ENCODE results near the gene VWA1. TPM values are rescaled to one million over a fixed set of nuclear protein-coding genes. Genes with fewer than 3 reads are reported as not detected.

VWA1 gene
- total and polyA plus RNA-seq, 2 experiments from 2014 or later, result 7.2 to 31.5 TPM

DNA sequence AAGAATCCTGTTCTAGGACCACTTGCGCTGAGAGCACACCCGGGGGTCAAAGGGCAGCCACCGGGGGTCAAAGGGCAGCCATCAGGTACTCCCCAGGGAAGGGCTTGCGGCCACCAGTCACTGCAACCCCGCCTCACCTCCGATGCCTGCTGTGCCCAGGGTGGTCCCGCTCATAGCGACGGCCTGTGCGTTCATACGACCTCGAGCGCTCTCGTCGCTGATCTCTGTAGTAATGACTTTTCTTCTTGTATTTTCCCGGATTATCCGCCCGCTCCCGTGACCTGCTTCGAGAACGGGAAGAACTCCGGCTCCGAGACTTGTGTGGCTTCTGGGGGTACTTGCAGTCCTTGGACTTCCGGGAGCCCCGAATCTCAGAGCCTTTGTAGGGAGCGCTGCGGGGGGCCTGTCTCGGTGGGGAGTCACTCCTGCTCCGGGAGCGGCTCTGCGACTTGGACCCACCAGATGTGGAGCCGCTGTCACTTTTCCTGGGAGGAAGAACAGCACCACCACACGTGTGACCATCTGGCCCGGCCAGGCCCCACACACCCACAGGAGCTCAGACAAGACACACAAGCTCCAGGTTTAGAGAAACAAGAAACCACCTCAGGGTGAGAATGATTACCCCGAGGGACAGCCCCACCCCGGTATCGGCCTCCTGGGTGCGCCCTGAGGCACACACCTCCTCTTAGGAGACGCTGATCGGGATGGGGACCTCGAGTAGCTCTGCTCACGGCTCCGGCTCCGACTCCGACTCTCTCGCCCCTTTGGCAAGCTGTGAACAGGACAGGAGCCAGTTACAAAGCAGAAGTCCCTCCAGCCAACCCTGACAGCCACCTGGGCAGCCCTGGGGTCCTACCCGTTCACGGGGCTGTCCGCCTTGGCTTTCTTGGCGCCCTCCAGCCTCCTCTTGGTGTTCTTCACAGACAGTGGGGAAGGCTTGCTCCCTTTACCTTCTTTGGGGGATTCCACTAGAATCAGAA, 48.1 kb upstream of the VWA1 start:
- Histone ChIP-seq H3K27me3 (ENCODE audit: insufficient read depth) (no peaks in the 10 kb centered on the region), H4K20me1 (replicated peaks; ENCODE audit: insufficient read depth) (peaks cover 10% of the 10 kb centered on the region; the same call in 1 of the 2 replicates), H3K4me2 (no peak overlapping the region), H2AFZ (no peak overlapping the region), H3F3A (replicated peaks; ENCODE audit: low read depth) (peaks cover 31% of the 10 kb centered on the region), H3K27ac (ENCODE audit: low read depth) (no peak overlapping the region), H3K4me3 (no peak overlapping the region), H3K9me2 (ENCODE audit: insufficient read depth) (no peaks in the 10 kb centered on the region), H3K36me3 (ENCODE audit: insufficient read depth) (peaks cover 58% of the 10 kb centered on the region), H3K79me2 (replicated peaks; ENCODE audit: insufficient read depth) (peaks cover 10% of the 10 kb centered on the region; the same call in 1 of the 2 replicates), H3K4me1 (ENCODE audit: insufficient read depth) (no peaks in the 10 kb centered on the region)
- Mint-ChIP-seq H3K9me3 (no peaks in the 10 kb centered on the region; the same call in 2 of the 3 replicates), H3K4me3 (no peak overlapping the region), H3K27me3 (ENCODE audit: insufficient read depth, low read depth, poor library complexity) (peaks cover 6% of the 10 kb centered on the region), H3K27ac (no peak overlapping the region), H3K4me1 (no peaks in the 10 kb centered on the region), H3K36me3 (ENCODE audit: low read depth) (peaks cover 83% of the 10 kb centered on the region)
- ATAC-seq (no peak), DNase-seq (ENCODE audit: low spot score) (no peak)
- TF ChIP-seq CTCF (conservative IDR thresholded peaks at IDR 0.05; ENCODE audit: low read depth in 2 of 2), result no peak
- no peak for TF ChIP-seq ZNF462 (CRISPR knock-in tag; IDR thresholded peaks at IDR 0.05)
- no peak for TF ChIP-seq CREB1 (CRISPR knock-in tag; IDR thresholded peaks at IDR 0.05; ENCODE audit: low read depth)
- no peak for TF ChIP-seq ZNF331 (CRISPR knock-in tag; IDR thresholded peaks at IDR 0.05; ENCODE audit: low read depth)
- TF ChIP-seq NANOG (IDR thresholded peaks at IDR 0.05; ENCODE audit: borderline replicate concordance), result no peak
- no peak for TF ChIP-seq STAT1 (IDR thresholded peaks at IDR 0.05; ENCODE audit: unreplicated experiment)
- no peak for TF ChIP-seq EZH2phosphoT487 (IDR thresholded peaks at IDR 0.05; ENCODE audit: unreplicated experiment)
- TF ChIP-seq JUNB (IDR thresholded peaks at IDR 0.05; ENCODE audit: unreplicated experiment), result no peak
- TF ChIP-seq EZH2 (IDR thresholded peaks at IDR 0.05; ENCODE audit: low read depth, unreplicated experiment), result no peak
